ENCODE data around the gene DGKD. TPM values are rescaled to one million over a fixed set of nuclear protein-coding genes. Genes with fewer than 3 reads are reported as not detected.

The DGKD gene
- total and polyA plus RNA-seq, 2 donors (not counting 1 experiment from before 2014, with no cell fraction given) = 224 to 396 TPM

GRCh38 chr2:233477548-233478433 lies 123.5 kb downstream of the DGKD start:
- H3K27me3 Mint-ChIP-seq = no peaks in the 10 kb centered on the region
- H3K27me3 ChIP-seq (replicated peaks in 1 of 4; ENCODE audit: control extremely low read depth in 1 of 4, control insufficient read depth in 3 of 4, insufficient read depth in 4 of 4, low read length in 3 of 4) = no peaks in the 10 kb centered on the region
- ChIA-PET POLR2A (interaction anchor here (0.7 kb wide), 1 partner anchor 587 kb away, joined by 3 read pairs; no protein-coding TSS in a partner anchor), CTCF (no interaction called here)
- WGBS (ENCODE audit: insufficient coverage) = 96% methylated on average over 23 of the region's 29 CpGs
- H3K79me2 ChIP-seq (ENCODE audit: control insufficient read depth, insufficient read depth, low read length) = no peaks in the 10 kb centered on the region
- H3K27ac ChIP-seq (ENCODE audit: low read length in 2 of 2) = no peak overlapping the region
- no peaks in the 10 kb centered on the region for H3K4me1 Mint-ChIP-seq
- no peak overlapping the region for H3K9ac ChIP-seq (ENCODE audit: low read length)
- H4K20me1 ChIP-seq (ENCODE audit: control insufficient read depth, insufficient read depth, low read length, poor library complexity, severe bottlenecking) = no peaks in the 10 kb centered on the region
- no peak overlapping the region for H3K4me2 ChIP-seq (replicated peaks; ENCODE audit: low read depth, low read length, poor library complexity, severe bottlenecking)
- no peak overlapping the region for H3K4me3 ChIP-seq (ENCODE audit: control extremely low read depth in 1 of 5, extremely low read depth in 1 of 5, insufficient read depth in 1 of 5, low read depth in 2 of 5, low read length in 4 of 5)
- H3K9me3 ChIP-seq (ENCODE audit: control extremely low read depth in 1 of 3, control insufficient read depth in 2 of 3, insufficient read depth in 1 of 3, low read length in 2 of 3) = peaks cover 0 to 8% (median 0%) of the 10 kb centered on the region in 3 donors
- no peak overlapping the region for H3K4me3 Mint-ChIP-seq
- H3K27ac Mint-ChIP-seq = no peak overlapping the region
- H3K9me3 Mint-ChIP-seq (ENCODE audit: insufficient read depth) = no peaks in the 10 kb centered on the region
- TF ChIP-seq EZH2 (IDR thresholded peaks at IDR 0.05; ENCODE audit: borderline replicate concordance, insufficient read depth, low read depth, low read length, poor library complexity, severe bottlenecking) (no peak), CTCF (IDR thresholded peaks at IDR 0.05) (no peak)
- H2AFZ ChIP-seq (ENCODE audit: insufficient read depth, low read depth, low read length, poor library complexity, severe bottlenecking) = no peak overlapping the region
- DNase-seq (no peak), ATAC-seq (ENCODE audit: low read depth) (no peak)
- H3K36me3 ChIP-seq (replicated peaks in 1 of 2; ENCODE audit: control extremely low read depth in 1 of 2, control insufficient read depth in 1 of 2, extremely low read depth in 1 of 2, insufficient read depth in 2 of 2, low read length in 1 of 2) = peaks cover 0 to 35% of the 10 kb centered on the region in 2 experiments
- intact Hi-C loops (cut with micrococcal nuclease) = no loop called here
- H3K4me1 ChIP-seq (ENCODE audit: control insufficient read depth in 2 of 2, insufficient read depth in 2 of 2, low read length in 2 of 2) = no peaks in the 10 kb centered on the region
